H9 (cell line): ENCODE data around the gene RTN4R. TPM values are rescaled to one million over a fixed set of nuclear protein-coding genes. Genes with fewer than 3 reads are reported as not detected.

ENCODE experiments used
- DNase-seq: peaks from one replicate; pipeline ENCODE4 v3.0.0-alpha.2; 2017
- H2AFZ ChIP-seq: one replicate; pipeline ENCODE4 v1.6.1; 2013; ENCODE audit warnings: mild to moderate bottlenecking, low read length, control low read depth, moderate library complexity
- H2AK5ac ChIP-seq: 2 replicates; pipeline ENCODE4 v1.6.1; 2013; ENCODE audit warnings: low read length, control low read depth, mixed read lengths; ENCODE audit not compliant: insufficient read length
- H2BK120ac ChIP-seq: one replicate; pipeline ENCODE4 v1.6.1; 2013; ENCODE audit warnings: low read depth, mild to moderate bottlenecking, low read length, control low read depth, inconsistent platforms; ENCODE audit not compliant: poor library complexity, severe bottlenecking
- H2BK12ac ChIP-seq: 2 replicates; pipeline ENCODE4 v1.6.1; 2013; ENCODE audit warnings: low read length, control low read depth, mixed read lengths, low read depth; ENCODE audit not compliant: insufficient read length
- H2BK15ac ChIP-seq: 2 replicates; pipeline ENCODE4 v1.6.1; 2013; ENCODE audit warnings: low read depth, low read length, control low read depth
- H2BK20ac ChIP-seq: one replicate; pipeline ENCODE4 v1.6.1; 2013; ENCODE audit warnings: low read depth, mild to moderate bottlenecking, low read length, control low read depth, inconsistent platforms; ENCODE audit not compliant: poor library complexity, severe bottlenecking
- H2BK5ac ChIP-seq: 2 replicates; pipeline ENCODE4 v1.6.1; 2013; ENCODE audit warnings: low read length, control low read depth, mixed read lengths; ENCODE audit not compliant: insufficient read length
- H3K14ac ChIP-seq: 2 replicates; pipeline ENCODE4 v1.6.1; 2013; ENCODE audit warnings: low read length, control low read depth; ENCODE audit not compliant: insufficient read depth
- H3K18ac ChIP-seq: 2 replicates; pipeline ENCODE4 v1.6.1; 2013; ENCODE audit warnings: low read depth, mild to moderate bottlenecking, mixed read lengths, low read length, control low read depth; ENCODE audit not compliant: insufficient read length
- H3K23ac ChIP-seq: 2 replicates; pipeline ENCODE4 v1.6.1; 2013; ENCODE audit warnings: low read length, control low read depth, mixed read lengths, low read depth; ENCODE audit not compliant: insufficient read length
- H3K23me2 ChIP-seq: 2 replicates; pipeline ENCODE4 v1.6.1; 2013; ENCODE audit warnings: low read depth, mild to moderate bottlenecking, mixed read lengths, low read length, control low read depth; ENCODE audit not compliant: insufficient read length, poor library complexity, severe bottlenecking
- H3K27ac ChIP-seq: 2 replicates; pipeline ENCODE4 v1.5.1; 2013; ENCODE audit warnings: low read length, control low read depth, mixed read lengths, low read depth; ENCODE audit not compliant: insufficient read length
- H3K27me3 ChIP-seq: 2 replicates; pipeline ENCODE4 v1.6.1; 2013; ENCODE audit warnings: low read length, control low read depth, inconsistent platforms; ENCODE audit not compliant: insufficient read depth
- H3K4ac ChIP-seq: 2 replicates; pipeline ENCODE4 v1.6.1; 2013; ENCODE audit warnings: low read depth, mild to moderate bottlenecking, control low read depth, inconsistent platforms, low read length, moderate library complexity
- H3K4me1 ChIP-seq: 2 replicates; pipeline ENCODE4 v1.6.1; 2013; ENCODE audit warnings: low read length, control low read depth, inconsistent platforms; ENCODE audit not compliant: insufficient read depth
- H3K4me2 ChIP-seq: 2 replicates; pipeline ENCODE4 v1.6.1; 2013; ENCODE audit warnings: low read length, control low read depth, mixed read lengths; ENCODE audit not compliant: insufficient read length, insufficient read depth
- H3K56ac ChIP-seq: 2 replicates; pipeline ENCODE4 v1.6.1; 2013; ENCODE audit warnings: low read depth, mild to moderate bottlenecking, mixed read lengths, low read length, control low read depth; ENCODE audit not compliant: insufficient read length
- H3K79me1 ChIP-seq: 2 replicates; pipeline ENCODE4 v1.6.1; 2013; ENCODE audit warnings: low read depth, mild to moderate bottlenecking, moderate library complexity, low read length, control low read depth, inconsistent platforms; ENCODE audit not compliant: insufficient read depth, poor library complexity, severe bottlenecking
- H3K79me2 ChIP-seq: 2 replicates; pipeline ENCODE4 v1.6.1; 2013; ENCODE audit warnings: low read length, control low read depth, inconsistent platforms; ENCODE audit not compliant: insufficient read depth
- H3K9ac ChIP-seq: 2 replicates; pipeline ENCODE4 v1.6.1; 2013; ENCODE audit warnings: low read length, control low read depth, mixed read lengths; ENCODE audit not compliant: insufficient read length; ENCODE audit errors: extremely low read depth
- H3K9me3 ChIP-seq: one replicate; pipeline ENCODE4 v1.6.1; 2013; ENCODE audit warnings: low read depth, low read length, inconsistent platforms; ENCODE audit not compliant: control insufficient read depth
- H3T11ph ChIP-seq: one replicate; pipeline ENCODE4 v1.6.1; 2013; ENCODE audit warnings: mild to moderate bottlenecking, low read length, control low read depth, inconsistent platforms
- H4K20me1 ChIP-seq: one replicate; pipeline ENCODE4 v1.6.1; 2013; ENCODE audit not compliant: control insufficient read depth, insufficient read length, insufficient read depth
- H4K5ac ChIP-seq: 2 replicates; pipeline ENCODE4 v1.6.1; 2013; ENCODE audit warnings: low read depth, mild to moderate bottlenecking, mixed read lengths, low read length, control low read depth; ENCODE audit not compliant: insufficient read length
- H4K8ac ChIP-seq: replicated peaks from 2 replicates; pipeline ENCODE4 v1.6.1; 2013; ENCODE audit warnings: low read length, control low read depth, mixed read lengths, low read depth; ENCODE audit not compliant: insufficient read length
- H4K91ac ChIP-seq: 2 replicates; pipeline ENCODE4 v1.6.1; 2013; ENCODE audit warnings: low read depth, mild to moderate bottlenecking, moderate library complexity, mixed read lengths, low read length, control low read depth; ENCODE audit not compliant: insufficient read length
- H3K27ac Mint-ChIP-seq, 3 experiments: 2 replicates in 2 of 3; 3 replicates in 1 of 3; pipeline ENCODE4 v1.8.0; 2020 to 2021; ENCODE audit warnings: mixed read lengths in 3 of 3, mild to moderate bottlenecking in 1 of 3, moderate library complexity in 1 of 3
- H3K27me3 Mint-ChIP-seq: 2 replicates; pipeline ENCODE4 v1.8.0; 2021; ENCODE audit warnings: low read depth, mild to moderate bottlenecking, moderate library complexity, mixed read lengths
- H3K36me3 Mint-ChIP-seq, 3 experiments: 2 replicates in 2 of 3; 3 replicates in 1 of 3; pipeline ENCODE4 v1.8.0; 2020 to 2021; ENCODE audit warnings: low read depth in 3 of 3, mixed read lengths in 3 of 3; ENCODE audit not compliant: insufficient read depth in 1 of 3
- H3K4me1 Mint-ChIP-seq, 2 experiments: 2 replicates each; pipeline ENCODE4 v1.8.0; 2020; ENCODE audit warnings: mixed read lengths in 2 of 2
- H3K4me3 Mint-ChIP-seq, 2 experiments: 2 replicates in 1 of 2; 3 replicates in 1 of 2; pipeline ENCODE4 v1.8.0; 2020 to 2021; ENCODE audit warnings: mild to moderate bottlenecking in 2 of 2, mixed read lengths in 2 of 2, moderate library complexity in 1 of 2
- H3K9me3 Mint-ChIP-seq, 2 experiments: 2 replicates in 1 of 2; 3 replicates in 1 of 2; pipeline ENCODE4 v1.8.0; 2020; ENCODE audit warnings: mild to moderate bottlenecking in 2 of 2, mixed read lengths in 2 of 2, moderate library complexity in 1 of 2
- CTCF ChIP-seq: fragments of 200-600 bp; sonication (generic); conservative IDR thresholded peaks from 3 replicates; pipeline ENCODE4 v1.8.0; 2021; ENCODE audit warnings: antibody characterized with exemption, mild to moderate bottlenecking
- WGBS: extraction: QIAGEN DNeasy Blood & Tissue Kit; methylation state at CpG from one replicate; pipeline ENCODE4 v1.1.7; 2013; ENCODE audit warnings: missing lambda C conversion rate, low lambda C conversion rate, mixed read lengths; ENCODE audit not compliant: insufficient read length; ENCODE audit errors: extremely low coverage; 5-methylcytosine and 5-hydroxymethylcytosine counted together
- total RNA-seq: library from RNA; stranded (reverse); gene quantifications from 2 replicates; pipeline ENCODE4 v1.2.1, GENCODE V29; 2021

Gene RTN4R
- total RNA-seq, 1 experiment from 2014 or later: 19.0 TPM

- Histone ChIP-seq H3K23ac (no peak overlapping the region), H3K23me2 (no peaks in the 10 kb centered on the region), H3T11ph (no peak overlapping the region), H2BK12ac (no peak overlapping the region), H4K20me1 (no peaks in the 10 kb centered on the region), H3K79me1 (no peaks in the 10 kb centered on the region), H2BK20ac (no peak overlapping the region), H3K14ac (no peak overlapping the region), H4K5ac (no peak overlapping the region), H3K27me3 (no peaks in the 10 kb centered on the region), H2BK5ac (no peak overlapping the region), H3K9ac (no peak overlapping the region), H2AFZ (no peak overlapping the region), H3K9me3 (no peaks in the 10 kb centered on the region), H3K79me2 (no peaks in the 10 kb centered on the region; the same call in 1 of the 2 replicates), H2AK5ac (no peak overlapping the region), H3K4me1 (no peaks in the 10 kb centered on the region; the same call in 1 of the 2 replicates), H3K18ac (no peak overlapping the region), H2BK15ac (no peak overlapping the region), H3K4me2 (no peak overlapping the region), H3K56ac (no peak overlapping the region), H2BK120ac (no peak overlapping the region), H4K8ac (no peak overlapping the region), H4K91ac (no peak overlapping the region), H3K27ac (no peak overlapping the region), H3K4ac (no peak overlapping the region)
- no CpG with 5 or more reads among the region's 18 CpGs for WGBS
- Mint-ChIP-seq H3K36me3 (no peaks in the 10 kb centered on the region; a peak in 1 of 7 replicates), H3K27me3 (no peaks in the 10 kb centered on the region), H3K9me3 (no peaks in the 10 kb centered on the region), H3K4me3 (no peak overlapping the region), H3K27ac (no peak overlapping the region), H3K4me1 (peaks cover 0 to 8% of the 10 kb centered on the region in 2 experiments; a peak in 1 of 4 replicates)
- peak; percentile 62 for TF ChIP-seq CTCF
- DNase-seq: no peak
Measured at GRCh38 chr22:20258584-20259326, 9.4 kb downstream of the RTN4R start.
